ENCODE measurements around the gene GCFC2.

GCFC2 gene

DNA sequence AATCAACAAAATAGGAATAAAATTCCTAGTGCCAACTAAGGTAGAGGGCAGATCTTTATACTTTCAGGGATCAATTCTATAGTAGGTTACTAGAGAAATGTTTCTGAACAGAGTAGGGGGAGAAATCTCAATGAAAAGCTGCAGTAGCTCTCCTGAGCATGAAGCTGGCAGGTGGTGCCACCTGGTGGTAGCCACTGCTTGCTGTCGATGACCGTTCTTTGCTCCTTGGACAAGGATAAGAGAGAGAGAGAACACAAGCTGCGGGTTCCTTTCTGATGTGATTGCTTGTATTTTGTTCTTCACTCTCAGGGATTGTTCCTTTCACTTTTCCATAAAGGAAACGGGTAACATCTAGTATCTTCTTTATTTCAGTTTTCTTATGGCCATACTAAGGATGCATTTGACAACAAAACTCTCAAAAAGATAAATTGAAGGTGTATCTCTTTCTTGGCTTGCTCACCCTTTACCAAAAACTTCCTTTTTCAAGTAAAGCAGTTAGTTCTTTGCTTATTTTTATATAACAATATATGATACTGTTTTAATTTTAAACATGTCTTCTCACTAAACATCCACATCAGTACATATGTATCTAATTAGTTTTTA, 82.7 kb downstream of the GCFC2 start:
- peak; percentile 34 for DNase-seq (ENCODE audit: low read depth)

DNA sequence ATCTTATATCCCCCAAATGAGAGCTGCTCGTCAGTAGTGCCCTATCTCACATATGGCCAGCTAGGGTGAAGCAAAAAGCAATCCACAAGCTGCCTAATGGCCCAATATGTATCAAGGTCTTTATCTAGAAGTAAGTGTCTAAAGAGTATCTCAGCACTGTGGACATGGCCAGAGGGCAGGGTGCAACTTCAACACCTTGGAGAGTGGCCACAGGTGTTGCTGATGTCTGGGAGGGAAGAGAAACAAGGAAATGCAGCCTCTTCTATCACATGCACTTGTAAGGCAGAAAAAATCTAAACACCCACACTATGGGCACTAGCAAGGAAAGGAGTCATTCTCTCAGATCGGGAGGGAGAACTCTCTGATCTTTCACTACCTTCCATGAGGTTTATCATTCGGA, 87.8 kb downstream of the GCFC2 start:
- DNase-seq (ENCODE audit: low read depth): no peak

DNA sequence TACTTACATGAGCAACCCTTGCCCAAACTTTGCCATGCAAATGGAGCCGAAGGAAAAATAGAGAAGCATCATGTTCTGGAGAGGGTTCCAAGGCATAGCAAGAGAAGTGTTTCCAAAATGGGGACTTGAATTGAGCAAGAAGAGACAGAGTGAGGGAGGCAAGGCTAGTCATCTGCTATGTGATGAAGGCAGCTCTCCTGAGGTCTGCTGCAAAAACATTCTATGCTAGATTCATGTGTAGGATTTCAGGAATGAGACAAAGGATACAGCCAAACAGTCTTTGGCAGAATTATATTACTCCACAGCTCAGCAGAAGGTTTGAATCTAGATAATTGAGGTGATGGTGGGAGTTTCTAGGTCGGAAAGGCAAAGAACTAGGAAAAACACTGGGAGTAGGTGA, 88.2 kb downstream of the GCFC2 start:
- no peak for DNase-seq (ENCODE audit: low read depth)

DNA sequence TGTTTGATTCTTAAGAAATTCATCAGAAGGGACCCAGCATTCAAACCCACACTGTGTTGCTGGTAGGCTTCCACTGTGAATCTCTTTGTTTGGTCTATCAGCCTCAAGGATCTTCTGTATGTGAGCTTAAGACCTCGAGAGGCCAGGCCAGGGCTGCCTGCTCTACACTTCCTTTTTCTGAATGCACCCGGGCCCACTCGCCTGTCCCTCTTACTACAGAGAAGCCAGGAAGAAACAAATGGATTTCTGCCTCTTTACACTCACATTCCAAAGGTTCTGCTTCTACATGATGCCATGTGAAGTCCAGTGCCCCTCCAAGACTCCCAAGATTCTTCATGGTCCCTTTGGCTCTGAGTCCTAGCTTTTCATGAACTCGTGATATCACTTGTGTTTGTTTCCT, 89.5 kb downstream of the GCFC2 start:
- DNase-seq (ENCODE audit: low read depth): no peak

DNA sequence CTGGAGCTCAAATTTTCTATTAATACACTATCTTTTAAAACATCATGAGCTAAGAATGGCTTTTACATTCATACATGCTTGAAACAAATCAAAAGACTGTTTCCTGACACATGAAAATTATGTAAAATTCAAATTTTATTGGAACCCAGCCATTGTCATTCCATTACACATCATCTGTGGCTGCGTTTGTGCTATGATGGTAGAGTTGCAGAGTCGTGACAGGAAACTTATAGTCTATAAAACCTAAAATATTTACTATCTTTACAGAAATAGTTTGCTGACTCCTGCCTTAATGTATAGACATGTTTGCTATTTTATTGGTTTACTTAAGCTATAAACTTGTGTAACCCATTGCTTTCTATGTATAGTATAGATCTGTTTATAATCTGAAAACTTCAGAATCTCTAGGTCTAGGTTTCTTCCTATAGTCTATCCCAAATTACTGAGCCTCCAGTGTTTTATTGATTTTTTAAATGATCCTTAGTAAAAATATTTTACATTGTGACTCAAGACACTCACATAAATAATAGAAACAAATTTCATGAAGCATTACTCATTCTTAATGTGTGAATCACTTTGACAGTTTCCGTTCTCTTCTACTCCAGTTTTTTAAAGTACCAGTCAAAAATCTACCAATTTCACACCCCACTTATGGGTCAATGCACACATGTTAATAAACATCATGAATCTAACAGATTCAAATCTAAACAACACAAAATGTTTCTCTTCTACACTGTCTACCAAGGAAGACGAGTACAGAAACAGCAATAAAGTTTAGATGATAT, 90.6 kb downstream of the GCFC2 start:
- DNase-seq (ENCODE audit: low read depth): no peak

DNA sequence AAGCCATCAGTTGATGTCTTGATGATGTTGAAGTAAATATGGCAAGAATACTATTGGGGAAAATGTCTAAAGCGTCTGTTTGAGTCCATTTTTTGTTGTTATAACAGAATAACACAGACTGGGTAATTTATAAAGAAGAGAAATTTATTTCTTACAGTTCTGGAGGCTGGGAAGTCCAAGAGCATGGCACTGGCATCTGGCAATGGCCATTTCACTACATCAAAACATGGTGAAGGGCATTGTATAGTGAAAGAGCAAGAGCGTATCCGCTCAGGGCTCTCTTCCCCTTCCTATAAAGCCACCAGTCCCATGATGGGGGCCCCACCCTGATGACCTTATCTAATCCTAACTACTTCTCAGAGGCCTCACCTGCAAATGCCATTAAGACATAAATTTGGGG, 93.8 kb downstream of the GCFC2 start:
- no peak for DNase-seq (ENCODE audit: low read depth)

DNA sequence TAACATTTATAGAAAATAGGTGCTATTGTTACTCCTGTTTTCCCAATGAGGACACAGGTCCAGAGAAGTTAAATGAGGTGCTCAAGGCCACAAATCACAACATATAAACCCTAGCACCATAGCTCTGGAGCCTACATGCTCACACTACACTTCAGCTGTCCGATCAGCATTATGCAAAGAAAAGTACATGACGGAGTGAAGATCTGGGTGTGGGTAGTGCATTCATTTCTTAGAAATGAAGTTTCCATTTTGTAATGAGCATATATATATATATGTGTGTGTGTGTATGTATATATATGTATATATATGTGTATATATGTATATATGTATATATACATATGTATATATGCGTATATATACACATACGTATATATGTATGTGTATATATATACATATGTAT, 94.3 kb downstream of the GCFC2 start:
- no peak for DNase-seq (ENCODE audit: low read depth)

DNA sequence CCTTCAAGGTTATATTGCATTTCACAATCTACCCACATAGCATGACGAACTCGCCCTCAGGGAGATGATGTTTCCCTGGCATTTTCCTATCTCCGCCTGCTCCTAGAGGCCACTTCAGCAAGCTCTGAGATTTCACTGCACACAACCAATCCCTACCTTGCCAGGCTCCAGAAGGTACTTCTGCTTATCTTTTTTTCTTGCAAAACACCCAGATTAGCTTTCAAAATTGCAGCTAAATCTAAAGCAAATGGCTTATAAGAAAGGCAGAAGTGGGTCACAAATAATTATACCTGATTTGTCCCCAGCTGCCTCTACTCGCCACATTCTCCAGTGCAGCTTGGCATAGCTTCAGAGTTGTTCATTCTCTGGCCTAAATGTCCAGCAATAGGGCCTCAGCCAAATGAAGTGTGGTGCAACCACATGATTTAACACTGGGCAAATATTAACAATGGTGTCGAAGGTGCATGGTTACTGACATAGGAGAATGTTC, 96.5 kb downstream of the GCFC2 start:
- no peak for DNase-seq (ENCODE audit: low read depth)

DNA sequence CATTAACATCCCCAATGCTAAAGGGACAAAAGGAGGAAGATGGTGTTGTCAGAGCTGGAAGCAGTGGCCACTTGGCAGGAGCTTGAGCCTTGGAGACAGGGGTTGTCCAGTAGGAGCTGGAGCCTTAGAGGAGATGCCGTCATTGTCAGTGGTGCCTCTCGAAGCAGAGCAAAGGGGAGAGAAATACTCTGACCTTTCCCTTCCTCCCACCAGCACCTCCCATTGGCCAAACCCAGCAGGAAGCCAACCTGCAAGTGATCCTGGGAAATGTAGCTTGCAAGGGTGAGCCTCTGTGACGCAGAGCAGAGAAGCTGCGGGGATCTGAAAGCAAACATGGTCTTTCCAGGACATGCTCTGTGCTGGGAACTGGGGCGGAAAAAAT, 97.9 kb downstream of the GCFC2 start:
- no peak for DNase-seq (ENCODE audit: low read depth)
